ENCODE results near the gene PCDHGC5. TPM values are rescaled to one million over a fixed set of nuclear protein-coding genes. Genes with fewer than 3 reads are reported as not detected.

Gene PCDHGC5
- total RNA-seq (2022): 0.21 and 0.25 TPM in 2 replicates
- Bru-seq, nascent RNA: percentile 33 among the genes with signal in this experiment
- BruChase-seq, experiment 1, labeled RNA remaining after a 2-hour chase: percentile 40 among the genes with signal in this experiment
- percentile 35 among the genes with signal in this experiment for BruChase-seq, experiment 2, labeled RNA remaining after a 6-hour chase
- long read RNA-seq, partial matches to known transcripts: 0 of 9 reads
- long read RNA-seq, other reads (novel, unspliced or antisense): 9 of 9 reads

- CTCF ChIA-PET: no interaction called here
Observed at GRCh38 chr5:141488591-141489561, at the start of gene PCDHGC5. TSS of gene PCDHGC5 (plus strand) at chr5:141489081. CDS start at chr5:141489241, 160 bp downstream.

GRCh38 chr5:141439411-141440141 is 49.3 kb upstream of the PCDHGC5 start:
- Histone ChIP-seq H3K4me3 (ENCODE audit: low read depth, low read length) (no peak overlapping the region), H3K36me3 (ENCODE audit: control insufficient read depth, insufficient read depth, low read length) (no peaks in the 10 kb centered on the region), H3K9me3 (no peaks in the 10 kb centered on the region; the same call in 1 of the 2 replicates), H3K4me1 (no peaks in the 10 kb centered on the region), H3K27me3 (replicated peaks; ENCODE audit: control insufficient read depth, insufficient read depth, low read length) (no peaks in the 10 kb centered on the region)
- no peaks in the 10 kb centered on the region for H3K27me3 Mint-ChIP-seq (ENCODE audit: insufficient read depth, unreplicated experiment)
- no peak overlapping the region for H3K27ac Mint-ChIP-seq (ENCODE audit: unreplicated experiment)
- no TSS peak for BruUV-seq (replicated peaks)
- POLR2A ChIA-PET: no interaction called here
- H3K36me3 Mint-ChIP-seq (ENCODE audit: insufficient read depth, unreplicated experiment): no peaks in the 10 kb centered on the region
- CTCF ChIA-PET: no interaction called here
- intact Hi-C loops (cut with micrococcal nuclease; ENCODE audit: unreplicated experiment): no loop called here
- peaks cover 24% of the 10 kb centered on the region for H3K9me3 Mint-ChIP-seq (ENCODE audit: unreplicated experiment)
- TF ChIP-seq CTCF (IDR thresholded peaks at IDR 0.05; ENCODE audit: insufficient read depth in 1 of 2, low read depth in 1 of 2, low read length in 1 of 2, severe bottlenecking in 1 of 2, unreplicated experiment in 1 of 2): no peak
- H3K4me1 Mint-ChIP-seq (ENCODE audit: low read depth, unreplicated experiment): no peaks in the 10 kb centered on the region
- DNase-seq: peak in 1 of 2 experiments; percentile 24
- no peak overlapping the region for H3K4me3 Mint-ChIP-seq (ENCODE audit: unreplicated experiment)

More at GRCh38 chr5:141488591-141489561, at the start of gene PCDHGC5:
- POLR2A ChIA-PET: no interaction called here
- H3K27ac Mint-ChIP-seq (ENCODE audit: unreplicated experiment): no peak within 1 kb of the TSS
- no TSS peak for BruUV-seq (replicated peaks)
- Histone ChIP-seq H3K27me3 (replicated peaks; ENCODE audit: control insufficient read depth, insufficient read depth, low read length) (no peaks in the 10 kb centered on the region), H3K4me1 (no peaks in the 10 kb centered on the region), H3K36me3 (ENCODE audit: control insufficient read depth, insufficient read depth, low read length) (no peaks in the 10 kb centered on the region), H3K9me3 (no peaks in the 10 kb centered on the region), H3K4me3 (ENCODE audit: low read depth, low read length) (no peak within 1 kb of the TSS)
- H3K36me3 Mint-ChIP-seq (ENCODE audit: insufficient read depth, unreplicated experiment): no peaks in the 10 kb centered on the region
- H3K27me3 Mint-ChIP-seq (ENCODE audit: insufficient read depth, unreplicated experiment): no peaks in the 10 kb centered on the region
- intact Hi-C loops (cut with micrococcal nuclease; ENCODE audit: unreplicated experiment): no loop called here
- H3K9me3 Mint-ChIP-seq (ENCODE audit: unreplicated experiment): no peaks in the 10 kb centered on the region
- H3K4me3 Mint-ChIP-seq (ENCODE audit: unreplicated experiment): no peak within 1 kb of the TSS
- H3K4me1 Mint-ChIP-seq (ENCODE audit: low read depth, unreplicated experiment): no peaks in the 10 kb centered on the region
- TF ChIP-seq CTCF (IDR thresholded peaks at IDR 0.05; ENCODE audit: insufficient read depth in 1 of 2, low read depth in 1 of 2, low read length in 1 of 2, severe bottlenecking in 1 of 2, unreplicated experiment in 1 of 2): no peak
- no peak for DNase-seq

DNA sequence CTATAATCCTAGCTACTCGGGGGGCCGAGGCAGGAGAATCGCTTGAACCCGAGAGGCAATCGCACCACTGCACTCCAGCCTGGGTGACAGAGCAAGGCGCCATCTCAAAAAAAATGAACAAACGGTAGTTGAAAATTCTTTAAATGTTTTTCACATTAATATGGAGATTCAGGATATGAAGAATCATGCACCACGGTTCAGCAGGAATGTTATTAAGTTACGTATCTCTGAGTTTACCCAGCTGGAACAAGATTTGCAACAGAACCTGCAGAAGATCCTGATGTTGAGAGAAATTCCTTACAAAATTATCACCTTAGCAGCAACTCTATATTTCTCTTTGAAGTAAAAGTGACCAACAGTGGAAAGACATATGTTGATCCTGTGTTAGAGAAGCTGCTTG is 48.5 kb upstream of the PCDHGC5 start:
- Mint-ChIP-seq H3K27me3 (ENCODE audit: insufficient read depth, unreplicated experiment) (no peaks in the 10 kb centered on the region), H3K27ac (ENCODE audit: unreplicated experiment) (no peak overlapping the region), H3K36me3 (ENCODE audit: insufficient read depth, unreplicated experiment) (no peaks in the 10 kb centered on the region), H3K4me3 (ENCODE audit: unreplicated experiment) (no peak overlapping the region), H3K4me1 (ENCODE audit: low read depth, unreplicated experiment) (no peaks in the 10 kb centered on the region), H3K9me3 (ENCODE audit: unreplicated experiment) (peaks cover 24% of the 10 kb centered on the region)
- intact Hi-C loops (cut with micrococcal nuclease; ENCODE audit: unreplicated experiment): no loop called here
- POLR2A ChIA-PET: no interaction called here
- BruUV-seq (replicated peaks): no TSS peak
- no peak for DNase-seq
- CTCF ChIA-PET: no interaction called here
- TF ChIP-seq CTCF (IDR thresholded peaks at IDR 0.05; ENCODE audit: insufficient read depth in 1 of 2, low read depth in 1 of 2, low read length in 1 of 2, severe bottlenecking in 1 of 2, unreplicated experiment in 1 of 2): no peak
- no peak overlapping the region for H3K4me3 ChIP-seq (ENCODE audit: low read depth, low read length)
- H3K9me3 ChIP-seq: peaks cover 3% of the 10 kb centered on the region; the same call in 1 of the 2 replicates
- H3K27me3 ChIP-seq (replicated peaks; ENCODE audit: control insufficient read depth, insufficient read depth, low read length): no peaks in the 10 kb centered on the region
- no peaks in the 10 kb centered on the region for H3K36me3 ChIP-seq (ENCODE audit: control insufficient read depth, insufficient read depth, low read length)
- H3K4me1 ChIP-seq: no peaks in the 10 kb centered on the region

Data from Caco-2 (cell line).